HG02678 (cell line): Measurements from ENCODE around the gene PPP6R3.

ENCODE experiments used
- ATAC-seq: cut with Tn5 transposase; IDR thresholded peaks from one replicate; pipeline ENCODE4 v1.9.1; 2021; ENCODE audit warnings: mild to moderate bottlenecking, moderate library complexity; ENCODE audit not compliant: unreplicated experiment

Gene PPP6R3

GRCh38 chr11:68481579-68482240, 21.2 kb downstream of the PPP6R3 start:
- ATAC-seq = no peak

- ATAC-seq = no peak
Measured at GRCh38 chr11:68488623-68489022, 28.1 kb downstream of the PPP6R3 start.

- no peak for ATAC-seq
Measured at GRCh38 chr11:68495220-68495729, 34.7 kb downstream of the PPP6R3 start.

- no peak for ATAC-seq
Measured at GRCh38 chr11:68495872-68496271, 35.3 kb downstream of the PPP6R3 start.

GRCh38 chr11:68497761-68498160, 37.2 kb downstream of the PPP6R3 start:
- no peak for ATAC-seq

GRCh38 chr11:68498321-68498720, 37.8 kb downstream of the PPP6R3 start:
- ATAC-seq = no peak

- no peak for ATAC-seq
Measured at GRCh38 chr11:68498903-68499883, 38.6 kb downstream of the PPP6R3 start.

- ATAC-seq = no peak
Measured at GRCh38 chr11:68500206-68500605, 39.7 kb downstream of the PPP6R3 start.

GRCh38 chr11:68501813-68502212, 41.3 kb downstream of the PPP6R3 start:
- no peak for ATAC-seq

- ATAC-seq = no peak
Measured at GRCh38 chr11:68503251-68503687, 42.7 kb downstream of the PPP6R3 start.

GRCh38 chr11:68503792-68504191, 43.2 kb downstream of the PPP6R3 start:
- no peak for ATAC-seq

- ATAC-seq = no peak
Measured at GRCh38 chr11:68504432-68505066, 44.0 kb downstream of the PPP6R3 start.

GRCh38 chr11:68505596-68505995, 45.0 kb downstream of the PPP6R3 start:
- ATAC-seq = no peak

GRCh38 chr11:68506908-68507307, 46.4 kb downstream of the PPP6R3 start:
- no peak for ATAC-seq

- no peak for ATAC-seq
Measured at GRCh38 chr11:68508425-68508824, 47.9 kb downstream of the PPP6R3 start.

- ATAC-seq = no peak
Measured at GRCh38 chr11:68509066-68509465, 48.5 kb downstream of the PPP6R3 start.

GRCh38 chr11:68513930-68514487, 53.5 kb downstream of the PPP6R3 start:
- no peak for ATAC-seq

GRCh38 chr11:68517121-68517741, 56.7 kb downstream of the PPP6R3 start:
- ATAC-seq = no peak

- ATAC-seq = no peak
Measured at GRCh38 chr11:68518191-68518590, 57.6 kb downstream of the PPP6R3 start.

- no peak for ATAC-seq
Measured at GRCh38 chr11:68521969-68522652, 61.6 kb downstream of the PPP6R3 start.
